T-helper 2 cell treated with Interferon-gamma antibody and Interleukin-4, amounts not matched to agents 100 ng/mL and 5 ng/mL, for 36 hours (primary cell): ENCODE data around the gene CLEC16A. TPM values are rescaled to one million over a fixed set of nuclear protein-coding genes. Genes with fewer than 3 reads are reported as not detected.

Experiments used
- intact Hi-C: fragments of 100-400 bp; cut with micrococcal nuclease; formaldehyde crosslinking; loops from one replicate; pipeline ENCODE4 v1.15.1; 2023
- total RNA-seq: library from RNA; stranded (reverse); gene quantifications from 2 replicates; pipeline ENCODE4 v1.2.3, GENCODE V29; 2022

The CLEC16A gene
- total RNA-seq, 1 donor from 2014 or later = 31.0 TPM

GRCh38 chr16:11205754-11206581 lies 261.6 kb downstream of the CLEC16A start:
- intact Hi-C loops = no loop called here

GRCh38 chr16:11207646-11208045 lies 263.3 kb downstream of the CLEC16A start:
- intact Hi-C loops = no loop called here

GRCh38 chr16:11208916-11209665 lies 264.7 kb downstream of the CLEC16A start:
- intact Hi-C loops = no loop called here

- intact Hi-C loops = no loop called here
Observed at GRCh38 chr16:11210260-11210659, 265.9 kb downstream of the CLEC16A start.

- intact Hi-C loops = no loop called here
Observed at GRCh38 chr16:11211061-11211976, 267.0 kb downstream of the CLEC16A start.

- intact Hi-C loops = no loop called here
Observed at GRCh38 chr16:11211977-11212797, 267.8 kb downstream of the CLEC16A start.

GRCh38 chr16:11212798-11213196 lies 268.4 kb downstream of the CLEC16A start:
- intact Hi-C loops = no loop called here

GRCh38 chr16:11213373-11213772 lies 269.0 kb downstream of the CLEC16A start:
- intact Hi-C loops = no loop called here

- intact Hi-C loops = no loop called here
Observed at GRCh38 chr16:11213799-11214198, 269.4 kb downstream of the CLEC16A start.

- intact Hi-C loops = no loop called here
Observed at GRCh38 chr16:11215935-11216556, 271.7 kb downstream of the CLEC16A start.

GRCh38 chr16:11217651-11218603 lies 273.6 kb downstream of the CLEC16A start:
- intact Hi-C loops = no loop called here

GRCh38 chr16:11218604-11218962 lies 274.2 kb downstream of the CLEC16A start:
- intact Hi-C loops = no loop called here

GRCh38 chr16:11219178-11219577 lies 274.8 kb downstream of the CLEC16A start:
- intact Hi-C loops = no loop called here

- intact Hi-C loops = loop anchor here (5.0 kb wide), 1 partner anchor 43 kb away; no protein-coding TSS in a partner anchor
Observed at GRCh38 chr16:11220507-11220906, 276.1 kb downstream of the CLEC16A start.

- intact Hi-C loops = loop anchor here (1.0 to 5.0 kb wide), 3 partner anchors 47 to 130 kb away; no protein-coding TSS in a partner anchor
Observed at GRCh38 chr16:11224096-11224893, 279.9 kb downstream of the CLEC16A start.

GRCh38 chr16:11224894-11225676 lies 280.7 kb downstream of the CLEC16A start:
- intact Hi-C loops = loop anchor here (1.0 to 5.0 kb wide), 7 partner anchors 8 to 173 kb away; no protein-coding TSS in a partner anchor
